ENCODE measurements around the gene DISC1. TPM values are rescaled to one million over a fixed set of nuclear protein-coding genes. Genes with fewer than 3 reads are reported as not detected.
A peak's percentile ranks its signal among the peaks of the same experiment; 100 is the strongest.
"Not testable (repeated sequence)": the region's sequence is repeated elsewhere in the genome, so short reads cannot be mapped to it uniquely, and the experiment has no call there.

The DISC1 gene
- total RNA-seq: 1 to 10 TPM; 4.8 to 5.0 TPM

DNA sequence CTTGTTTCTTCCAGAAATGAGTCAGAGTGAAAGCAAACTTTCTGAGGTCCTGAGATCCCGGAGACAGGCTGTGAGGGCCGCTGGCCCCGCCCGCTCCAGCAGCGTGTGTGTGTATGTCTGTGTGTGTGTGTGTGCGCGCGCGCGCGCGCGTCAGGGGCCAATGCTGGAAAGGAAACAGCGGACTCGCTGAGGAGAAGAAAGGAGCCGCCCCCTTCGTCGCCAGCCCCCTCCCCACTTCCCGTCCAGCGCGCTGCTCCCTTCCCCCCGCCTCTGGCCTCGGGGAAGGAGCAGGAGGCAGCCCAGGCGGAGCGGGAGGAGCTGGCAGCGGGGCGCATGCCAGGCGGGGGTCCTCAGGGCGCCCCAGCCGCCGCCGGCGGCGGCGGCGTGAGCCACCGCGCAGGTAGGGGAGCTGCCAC lies at the start of gene DISC1:
TSS of gene DISC1 (plus strand) at position 256 of the 416 bp plus-strand sequence. CDS start at position 334, 78 bp downstream.
- Mint-ChIP-seq H3K9me3 (no peaks in the 10 kb centered on the region), H3K4me3 (peak within 1 kb of the TSS; percentile 82), H3K27me3 (ENCODE audit: low read depth) (no peaks in the 10 kb centered on the region), H3K4me1 (ENCODE audit: low read depth) (peaks cover 28% of the 10 kb centered on the region), H3K36me3 (ENCODE audit: low read depth) (no peaks in the 10 kb centered on the region), H3K27ac (peak within 1 kb of the TSS; percentile 78)
- peak; percentile 76 for DNase-seq
- intact Hi-C loops (cut with micrococcal nuclease): loop anchor here (2.0 to 10.0 kb wide), 4 partner anchors 72 to 649 kb away; partner anchors contain the start of genes ARV1, TSNAX and TTC13
- CTCF ChIA-PET: interaction anchor here (0.7 kb wide), 1 partner anchor 10 kb away, joined by 5 read pairs; no protein-coding TSS in a partner anchor

DNA sequence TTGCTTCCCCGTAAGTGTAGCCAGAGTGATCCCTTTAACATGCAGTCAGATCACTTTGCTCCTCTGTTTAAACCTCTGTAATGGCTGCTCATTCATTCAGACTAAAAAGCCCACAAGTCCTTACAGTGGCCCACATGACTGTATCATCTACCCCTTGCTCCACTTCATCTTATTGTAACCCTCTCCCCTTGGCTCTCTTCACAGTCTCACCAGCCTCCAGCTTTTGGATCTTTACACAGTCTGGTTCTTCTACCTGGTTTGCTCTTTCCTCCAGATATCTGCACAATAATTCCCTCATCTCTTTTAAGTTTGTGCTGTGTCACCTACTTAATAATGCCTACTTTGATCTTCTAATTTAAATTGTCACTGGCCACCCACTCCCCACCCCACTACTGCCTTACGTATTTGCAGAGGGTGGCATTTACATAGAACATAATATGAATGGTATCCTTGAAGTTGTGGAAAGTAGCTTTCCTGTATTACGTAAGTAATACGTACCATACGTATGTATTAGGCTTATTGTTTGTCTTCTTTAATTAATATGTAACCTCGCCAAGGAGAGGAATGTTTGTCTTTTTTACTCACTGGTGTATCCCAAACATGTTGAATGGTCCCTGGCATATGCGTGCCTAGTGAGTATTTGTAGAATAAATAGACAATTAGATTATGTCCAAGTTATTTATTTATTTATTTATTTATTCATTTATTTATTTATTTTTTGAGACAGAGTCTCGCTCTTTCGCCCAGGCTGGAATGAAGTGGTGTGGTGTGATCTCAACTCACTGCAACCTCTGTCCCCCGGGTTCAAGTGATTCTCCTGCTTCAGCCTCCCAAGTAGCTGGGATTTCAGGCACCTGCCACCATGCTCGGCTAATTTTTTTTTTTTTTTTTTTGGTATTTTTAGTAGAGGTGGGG lies 49.5 kb upstream of the DISC1 start:
- Mint-ChIP-seq H3K36me3 (ENCODE audit: low read depth) (no peaks in the 10 kb centered on the region), H3K27ac (no peak overlapping the region), H3K9me3 (no peaks in the 10 kb centered on the region), H3K4me1 (ENCODE audit: low read depth) (no peaks in the 10 kb centered on the region), H3K4me3 (no peak overlapping the region), H3K27me3 (ENCODE audit: low read depth) (no peaks in the 10 kb centered on the region)
- no peak for DNase-seq
- intact Hi-C loops (cut with micrococcal nuclease): no loop called here
- CTCF ChIA-PET: interaction anchor here (1.6 kb wide), 1 partner anchor 191 kb away, joined by 5 read pairs; no protein-coding TSS in a partner anchor

DNA sequence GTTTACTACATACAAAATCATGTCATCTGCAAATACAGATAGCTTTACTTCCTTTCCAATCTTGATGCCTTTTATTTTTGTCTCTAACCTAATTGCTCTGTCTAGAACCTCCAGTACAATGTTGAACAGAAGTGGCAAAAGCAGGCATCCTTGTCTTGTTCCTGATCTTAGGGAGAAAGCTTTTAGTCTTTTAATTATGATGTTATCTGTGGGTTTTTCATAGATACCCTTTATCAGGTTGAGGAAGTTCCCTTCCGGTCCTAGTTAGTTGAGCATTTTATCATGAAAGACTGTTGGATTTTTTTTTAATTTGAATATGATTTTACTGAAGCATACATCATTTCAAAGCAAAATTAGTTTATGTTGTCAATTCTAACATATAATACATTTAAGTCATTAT lies 45.7 kb upstream of the DISC1 start:
- H3K4me1 Mint-ChIP-seq (ENCODE audit: low read depth): no peaks in the 10 kb centered on the region
- no peaks in the 10 kb centered on the region for H3K36me3 Mint-ChIP-seq (ENCODE audit: low read depth)
- H3K27me3 Mint-ChIP-seq (ENCODE audit: low read depth): no peaks in the 10 kb centered on the region
- CTCF ChIA-PET: interaction anchor here (0.6 to 1.1 kb wide), 4 partner anchors 22 to 341 kb away, joined by 3 to 7 read pairs (median 3); no protein-coding TSS in a partner anchor
- intact Hi-C loops (cut with micrococcal nuclease): no loop called here
- H3K27ac Mint-ChIP-seq: no peak overlapping the region
- no peak overlapping the region for H3K4me3 Mint-ChIP-seq
- DNase-seq: no peak
- no peaks in the 10 kb centered on the region for H3K9me3 Mint-ChIP-seq

DNA sequence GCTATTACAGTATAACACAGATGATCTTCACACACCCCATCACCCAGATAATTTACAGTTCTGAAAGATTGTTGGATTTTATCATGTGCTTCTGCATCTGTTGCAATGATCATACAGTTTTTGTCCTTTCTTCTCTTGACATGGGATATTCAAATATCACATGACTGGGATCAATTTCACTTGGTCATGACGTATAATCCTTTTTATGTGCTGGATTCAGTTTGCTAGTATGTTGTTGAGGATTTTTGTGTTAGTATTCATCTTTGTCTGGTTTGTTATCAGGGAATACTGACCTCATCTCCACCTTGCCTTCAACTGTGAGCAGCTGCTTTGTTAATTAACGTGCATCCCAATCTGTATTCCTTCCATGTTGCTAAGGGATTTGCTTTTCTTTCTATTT lies 44.7 kb upstream of the DISC1 start:
- no peak overlapping the region for H3K27ac Mint-ChIP-seq
- H3K36me3 Mint-ChIP-seq (ENCODE audit: low read depth): no peaks in the 10 kb centered on the region
- intact Hi-C loops (cut with micrococcal nuclease): no loop called here
- no peak overlapping the region for H3K4me3 Mint-ChIP-seq
- H3K27me3 Mint-ChIP-seq (ENCODE audit: low read depth): no peaks in the 10 kb centered on the region
- H3K4me1 Mint-ChIP-seq (ENCODE audit: low read depth): no peaks in the 10 kb centered on the region
- no peaks in the 10 kb centered on the region for H3K9me3 Mint-ChIP-seq
- DNase-seq: no peak
- CTCF ChIA-PET: interaction anchor here (1.2 kb wide), 1 partner anchor 17 kb away, joined by 4 read pairs; no protein-coding TSS in a partner anchor

DNA sequence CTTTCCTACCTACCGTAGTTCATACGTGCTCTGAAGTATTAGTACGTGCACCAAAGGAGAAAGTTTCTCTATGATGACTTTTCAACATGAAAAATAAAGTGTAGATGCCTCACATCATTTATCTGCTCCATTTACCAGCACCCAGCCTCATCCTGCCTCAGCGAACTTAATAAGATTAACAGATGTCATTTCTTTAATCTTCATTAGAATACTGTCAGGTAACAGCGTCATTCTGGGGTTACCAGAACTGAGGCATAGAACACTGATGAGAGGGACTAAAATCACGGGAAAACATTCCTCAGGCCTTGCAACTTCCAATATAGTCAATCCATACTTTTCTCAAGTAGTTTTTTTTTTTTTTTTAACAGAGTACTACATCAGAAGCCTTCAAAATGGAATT lies 43.2 kb upstream of the DISC1 start:
- H3K4me3 Mint-ChIP-seq: no peak overlapping the region
- CTCF ChIA-PET: no interaction called here
- H3K9me3 Mint-ChIP-seq: no peaks in the 10 kb centered on the region
- no peaks in the 10 kb centered on the region for H3K4me1 Mint-ChIP-seq (ENCODE audit: low read depth)
- H3K27me3 Mint-ChIP-seq (ENCODE audit: low read depth): no peaks in the 10 kb centered on the region
- intact Hi-C loops (cut with micrococcal nuclease): no loop called here
- no peak overlapping the region for H3K27ac Mint-ChIP-seq
- no peaks in the 10 kb centered on the region for H3K36me3 Mint-ChIP-seq (ENCODE audit: low read depth)
- no peak for DNase-seq

DNA sequence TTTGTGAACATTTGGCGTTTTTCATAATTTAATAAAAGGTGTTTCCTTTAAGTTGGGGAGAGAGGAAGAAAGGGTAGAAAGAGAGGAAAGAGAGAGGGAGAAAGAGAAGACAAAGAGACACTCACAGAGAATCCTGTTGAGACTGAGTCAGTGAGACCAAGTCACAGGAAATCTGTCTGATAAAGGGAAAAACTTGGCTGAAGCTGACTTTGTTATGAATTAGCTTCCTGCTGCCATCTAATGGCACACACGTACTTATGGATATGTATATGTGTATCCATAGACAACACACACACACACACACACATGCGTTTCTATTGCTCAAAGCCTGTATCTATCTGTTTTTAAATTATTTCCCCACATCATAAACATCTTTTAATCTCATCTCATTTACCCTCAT lies 42.5 kb upstream of the DISC1 start:
- intact Hi-C loops (cut with micrococcal nuclease): loop anchor here (1.0 kb wide), 1 partner anchor 226 kb away; no protein-coding TSS in a partner anchor
- no peaks in the 10 kb centered on the region for H3K4me1 Mint-ChIP-seq (ENCODE audit: low read depth)
- no peaks in the 10 kb centered on the region for H3K9me3 Mint-ChIP-seq
- CTCF ChIA-PET: interaction anchor here (1.2 to 1.4 kb wide), 2 partner anchors 164 to 227 kb away, joined by 6 to 7 read pairs; no protein-coding TSS in a partner anchor
- no peaks in the 10 kb centered on the region for H3K36me3 Mint-ChIP-seq (ENCODE audit: low read depth)
- no peaks in the 10 kb centered on the region for H3K27me3 Mint-ChIP-seq (ENCODE audit: low read depth)
- H3K4me3 Mint-ChIP-seq: no peak overlapping the region
- no peak overlapping the region for H3K27ac Mint-ChIP-seq
- DNase-seq: peak; percentile 12

DNA sequence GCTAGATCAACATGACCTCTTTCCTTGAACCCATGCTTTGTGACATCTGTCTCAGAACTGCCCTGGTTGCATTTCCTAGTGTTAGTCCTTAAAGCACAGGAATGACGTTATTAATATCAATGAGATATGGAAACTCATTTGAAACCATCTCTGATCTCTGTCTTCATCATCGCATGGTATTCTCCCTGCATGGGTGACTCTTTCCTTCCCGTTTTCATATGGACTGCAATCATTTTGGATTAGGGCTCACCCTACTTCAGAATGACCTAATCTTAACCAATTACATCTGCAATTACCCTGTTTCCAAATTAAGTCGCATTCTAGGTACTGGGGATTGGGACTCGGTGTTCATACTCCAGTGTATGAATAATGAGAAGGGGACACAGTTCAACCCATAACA lies 41.7 kb upstream of the DISC1 start:
- intact Hi-C loops (cut with micrococcal nuclease): loop anchor here (1.0 kb wide), 1 partner anchor 227 kb away; no protein-coding TSS in a partner anchor
- no peak overlapping the region for H3K4me3 Mint-ChIP-seq
- H3K27ac Mint-ChIP-seq: no peak overlapping the region
- H3K4me1 Mint-ChIP-seq (ENCODE audit: low read depth): no peaks in the 10 kb centered on the region
- H3K36me3 Mint-ChIP-seq (ENCODE audit: low read depth): no peaks in the 10 kb centered on the region
- no peak for DNase-seq
- no peaks in the 10 kb centered on the region for H3K9me3 Mint-ChIP-seq
- no peaks in the 10 kb centered on the region for H3K27me3 Mint-ChIP-seq (ENCODE audit: low read depth)
- CTCF ChIA-PET: interaction anchor here (1.2 to 1.4 kb wide), 2 partner anchors 165 to 228 kb away, joined by 6 to 7 read pairs; no protein-coding TSS in a partner anchor

DNA sequence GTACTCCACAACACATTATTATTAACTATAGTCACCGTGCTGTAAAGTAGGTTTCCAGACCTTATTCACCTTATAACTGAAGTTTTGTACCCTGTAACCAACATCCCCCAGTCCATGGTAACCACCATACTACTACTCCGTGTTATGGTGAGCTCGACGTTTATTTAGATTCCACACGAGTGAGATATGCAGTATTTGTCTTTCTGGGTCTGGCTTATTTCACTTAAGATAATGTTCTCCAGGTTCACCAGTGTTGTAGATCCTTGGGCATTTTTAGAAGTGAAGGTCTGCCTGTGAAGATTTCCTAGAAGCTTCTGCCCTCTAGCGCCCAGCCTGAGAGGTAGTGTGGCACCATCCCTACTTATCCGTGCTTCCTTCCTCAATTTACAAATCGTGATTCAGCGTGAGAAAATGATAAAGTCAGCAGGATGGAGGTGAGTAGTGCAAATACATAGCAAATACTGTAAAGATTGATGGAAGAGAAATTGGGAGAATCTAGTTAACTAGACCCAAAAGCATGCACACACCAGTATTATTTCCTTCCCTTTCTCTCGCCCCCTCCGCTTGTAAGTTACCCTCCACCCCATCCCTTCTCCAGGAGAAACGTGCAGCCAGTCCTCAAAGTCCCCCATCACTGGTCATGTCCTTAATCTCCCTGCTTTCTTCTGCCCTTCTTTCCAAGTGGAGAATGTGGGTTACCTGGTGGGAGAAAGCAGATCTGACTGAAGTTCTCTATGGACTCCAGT lies 36.0 kb upstream of the DISC1 start:
- Mint-ChIP-seq H3K4me3 (no peak overlapping the region), H3K9me3 (no peaks in the 10 kb centered on the region), H3K27me3 (ENCODE audit: low read depth) (no peaks in the 10 kb centered on the region), H3K27ac (no peak overlapping the region), H3K36me3 (ENCODE audit: low read depth) (no peaks in the 10 kb centered on the region), H3K4me1 (ENCODE audit: low read depth) (peaks cover 6% of the 10 kb centered on the region)
- intact Hi-C loops (cut with micrococcal nuclease): loop anchor here (1.0 kb wide), 3 partner anchors 168 to 275 kb away; partner anchors contain the start of gene EGLN1
- CTCF ChIA-PET: interaction anchor here (0.5 to 4.7 kb wide), 10 partner anchors 10 to 825 kb away, joined by 3 to 25 read pairs (median 4); no protein-coding TSS in a partner anchor
- DNase-seq: peak; percentile 68

DNA sequence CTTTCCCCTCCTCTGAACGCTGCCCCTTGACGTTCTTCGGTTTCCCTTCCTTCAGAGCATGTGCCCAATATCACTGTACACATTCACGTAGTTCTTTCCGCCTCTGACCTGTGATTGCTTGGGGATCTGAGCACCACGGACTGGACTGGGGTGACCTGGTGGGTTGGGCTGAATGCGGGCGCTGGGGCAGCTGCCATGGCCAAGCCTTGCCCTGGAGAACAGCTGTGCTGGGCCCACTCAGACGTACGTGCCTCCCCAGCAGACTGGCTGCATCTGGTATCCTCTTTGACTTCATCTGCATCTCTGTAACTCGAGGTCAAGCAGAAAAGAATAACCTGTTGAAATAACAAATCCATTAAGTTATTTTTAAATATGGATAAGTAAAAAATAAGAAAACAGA lies 35.1 kb upstream of the DISC1 start:
- Mint-ChIP-seq H3K27me3 (ENCODE audit: low read depth) (no peaks in the 10 kb centered on the region), H3K27ac (no peak overlapping the region), H3K36me3 (ENCODE audit: low read depth) (no peaks in the 10 kb centered on the region), H3K4me1 (ENCODE audit: low read depth) (peaks cover 12% of the 10 kb centered on the region), H3K9me3 (no peaks in the 10 kb centered on the region), H3K4me3 (no peak overlapping the region)
- CTCF ChIA-PET: interaction anchor here (0.6 to 3.6 kb wide), 7 partner anchors 9 to 277 kb away, joined by 3 to 16 read pairs (median 4); no protein-coding TSS in a partner anchor
- DNase-seq: no peak
- intact Hi-C loops (cut with micrococcal nuclease): no loop called here

DNA sequence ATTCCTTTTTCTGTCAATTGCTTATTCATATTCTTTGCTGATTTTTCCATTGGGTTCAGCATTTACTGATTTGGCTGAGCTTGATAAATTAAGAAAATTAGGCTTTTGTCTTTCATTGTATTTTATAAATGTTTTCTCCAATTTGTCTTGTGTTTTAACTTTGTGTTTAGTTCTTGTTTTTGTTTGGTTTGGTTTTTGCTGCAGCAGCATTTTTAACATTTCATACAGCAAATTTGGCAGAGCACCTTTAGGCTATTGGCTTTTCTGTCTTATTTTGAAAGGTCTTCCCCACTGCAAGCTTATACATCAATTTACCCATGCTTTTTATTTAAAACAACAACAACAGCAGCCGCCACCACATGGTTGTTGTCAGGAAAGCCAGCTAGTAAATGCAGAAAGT lies 33.8 kb upstream of the DISC1 start:
- H3K36me3 Mint-ChIP-seq (ENCODE audit: low read depth): no peaks in the 10 kb centered on the region
- no peak overlapping the region for H3K4me3 Mint-ChIP-seq
- no peak overlapping the region for H3K27ac Mint-ChIP-seq
- no peak for DNase-seq
- intact Hi-C loops (cut with micrococcal nuclease): no loop called here
- H3K27me3 Mint-ChIP-seq (ENCODE audit: low read depth): no peaks in the 10 kb centered on the region
- H3K4me1 Mint-ChIP-seq (ENCODE audit: low read depth): peaks cover 15% of the 10 kb centered on the region
- CTCF ChIA-PET: interaction anchor here (0.5 to 1.8 kb wide), 5 partner anchors 13 to 267 kb away, joined by 3 to 6 read pairs (median 4); no protein-coding TSS in a partner anchor
- no peaks in the 10 kb centered on the region for H3K9me3 Mint-ChIP-seq

DNA sequence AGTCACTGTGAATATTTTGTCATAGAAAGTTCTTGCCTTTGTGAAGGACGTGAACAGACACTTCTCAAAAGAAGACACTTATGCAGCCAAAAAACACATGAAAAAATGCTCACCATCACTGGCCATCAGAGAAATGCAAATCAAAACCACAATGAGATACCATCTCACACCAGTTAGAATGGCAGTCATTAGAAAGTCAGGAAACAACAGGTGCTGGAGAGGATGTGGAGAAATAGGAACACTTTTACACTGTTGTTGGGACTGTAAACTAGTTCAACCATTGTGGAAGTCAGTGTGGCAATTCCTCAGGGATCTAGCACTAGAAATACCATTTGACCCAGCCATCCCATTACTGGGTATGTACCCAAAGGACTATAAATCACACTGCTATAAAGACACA lies 33.3 kb upstream of the DISC1 start:
- H3K4me3 Mint-ChIP-seq; H3K9me3 Mint-ChIP-seq; DNase-seq; H3K27me3 Mint-ChIP-seq (ENCODE audit: low read depth); H3K27ac Mint-ChIP-seq; intact Hi-C loops (cut with micrococcal nuclease); H3K36me3 Mint-ChIP-seq (ENCODE audit: low read depth): not testable (repeated sequence)
- CTCF ChIA-PET: interaction anchor here (0.5 to 1.8 kb wide), 5 partner anchors 12 to 267 kb away, joined by 3 to 6 read pairs (median 4); no protein-coding TSS in a partner anchor
- H3K4me1 Mint-ChIP-seq (ENCODE audit: low read depth): peaks cover 15% of the 10 kb centered on the region

DNA sequence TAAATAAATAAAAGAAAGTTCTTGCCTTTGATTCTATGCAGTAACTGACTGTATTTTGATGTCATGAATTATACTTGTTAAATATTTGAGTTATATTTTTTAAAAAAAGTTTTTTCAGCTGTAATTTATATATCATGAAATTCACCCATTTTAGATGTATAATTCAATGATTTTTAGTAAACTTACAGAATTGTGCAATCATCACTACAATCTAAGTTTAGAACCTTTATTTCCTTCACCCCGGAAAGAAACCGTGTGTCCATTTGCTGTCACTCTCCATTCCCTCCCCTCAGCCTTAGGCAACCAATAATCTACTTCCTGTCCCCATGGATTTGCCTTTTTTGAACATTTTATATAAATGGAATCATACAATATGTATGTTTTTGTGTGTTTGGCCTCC lies 32.5 kb upstream of the DISC1 start:
- Mint-ChIP-seq H3K36me3 (ENCODE audit: low read depth) (no peaks in the 10 kb centered on the region), H3K27ac (no peak overlapping the region), H3K4me1 (ENCODE audit: low read depth) (peaks cover 15% of the 10 kb centered on the region), H3K27me3 (ENCODE audit: low read depth) (no peaks in the 10 kb centered on the region), H3K9me3 (no peaks in the 10 kb centered on the region), H3K4me3 (no peak overlapping the region)
- CTCF ChIA-PET: interaction anchor here (1.3 to 2.5 kb wide), 2 partner anchors 9 to 236 kb away, joined by 4 to 9 read pairs; no protein-coding TSS in a partner anchor
- no peak for DNase-seq
- intact Hi-C loops (cut with micrococcal nuclease): no loop called here
